C4-2B (cell line): ENCODE results near the gene FANCD2OS.
"Not testable (repeated sequence)": the region's sequence is repeated elsewhere in the genome, so short reads cannot be mapped to it uniquely, and the experiment has no call there.

ENCODE experiments used
- H3K27ac ChIP-seq: fragments of 450-650 bp; 2 replicates; pipeline ENCODE4 v1.5.1; 2017
- ZFX ChIP-seq: fragments of 450-650 bp; IDR thresholded peaks from 2 replicates; pipeline ENCODE4 v1.6.1; 2017
- TF ChIP-seq, protein P1 (sequence below): fragments of 450-650 bp; conservative IDR thresholded peaks from 2 replicates; pipeline ENCODE4 v1.5.1; 2017; ENCODE audit warnings: mild to moderate bottlenecking

Gene FANCD2OS

DNA sequence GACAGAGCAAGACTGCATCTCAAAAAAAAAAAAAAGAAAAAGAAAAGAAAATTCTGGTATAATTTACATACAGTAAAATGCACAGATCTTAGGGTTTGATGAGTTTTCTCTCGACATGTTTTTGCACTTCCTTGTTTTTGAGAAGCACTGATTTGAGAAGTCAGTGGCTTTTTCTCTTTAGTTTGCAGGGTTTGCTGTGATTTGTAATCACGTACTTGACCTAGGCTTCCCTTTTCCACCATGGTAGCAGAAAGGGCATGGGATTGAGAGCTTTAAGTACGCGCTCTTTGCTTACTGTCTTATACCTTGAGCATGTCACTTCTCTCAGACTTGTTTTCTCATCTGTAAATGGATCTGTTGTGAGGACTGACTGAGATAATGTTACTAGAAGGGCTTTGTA lies 37.6 kb upstream of the FANCD2OS start:
- TF ChIP-seq ZFX, result no peak
- TF ChIP-seq, protein P1, sequence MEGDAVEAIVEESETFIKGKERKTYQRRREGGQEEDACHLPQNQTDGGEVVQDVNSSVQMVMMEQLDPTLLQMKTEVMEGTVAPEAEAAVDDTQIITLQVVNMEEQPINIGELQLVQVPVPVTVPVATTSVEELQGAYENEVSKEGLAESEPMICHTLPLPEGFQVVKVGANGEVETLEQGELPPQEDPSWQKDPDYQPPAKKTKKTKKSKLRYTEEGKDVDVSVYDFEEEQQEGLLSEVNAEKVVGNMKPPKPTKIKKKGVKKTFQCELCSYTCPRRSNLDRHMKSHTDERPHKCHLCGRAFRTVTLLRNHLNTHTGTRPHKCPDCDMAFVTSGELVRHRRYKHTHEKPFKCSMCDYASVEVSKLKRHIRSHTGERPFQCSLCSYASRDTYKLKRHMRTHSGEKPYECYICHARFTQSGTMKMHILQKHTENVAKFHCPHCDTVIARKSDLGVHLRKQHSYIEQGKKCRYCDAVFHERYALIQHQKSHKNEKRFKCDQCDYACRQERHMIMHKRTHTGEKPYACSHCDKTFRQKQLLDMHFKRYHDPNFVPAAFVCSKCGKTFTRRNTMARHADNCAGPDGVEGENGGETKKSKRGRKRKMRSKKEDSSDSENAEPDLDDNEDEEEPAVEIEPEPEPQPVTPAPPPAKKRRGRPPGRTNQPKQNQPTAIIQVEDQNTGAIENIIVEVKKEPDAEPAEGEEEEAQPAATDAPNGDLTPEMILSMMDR, result no peak

GRCh38 chr3:10142707-10143560 lies 34.9 kb upstream of the FANCD2OS start:
- H3K27ac ChIP-seq, result peak overlapping the region; percentile 93
- TF ChIP-seq, protein P1, result no peak
- TF ChIP-seq ZFX, result no peak

More for the DNA sequence above, 37.6 kb upstream of the FANCD2OS start:
- H3K27ac ChIP-seq, result no peak overlapping the region

DNA sequence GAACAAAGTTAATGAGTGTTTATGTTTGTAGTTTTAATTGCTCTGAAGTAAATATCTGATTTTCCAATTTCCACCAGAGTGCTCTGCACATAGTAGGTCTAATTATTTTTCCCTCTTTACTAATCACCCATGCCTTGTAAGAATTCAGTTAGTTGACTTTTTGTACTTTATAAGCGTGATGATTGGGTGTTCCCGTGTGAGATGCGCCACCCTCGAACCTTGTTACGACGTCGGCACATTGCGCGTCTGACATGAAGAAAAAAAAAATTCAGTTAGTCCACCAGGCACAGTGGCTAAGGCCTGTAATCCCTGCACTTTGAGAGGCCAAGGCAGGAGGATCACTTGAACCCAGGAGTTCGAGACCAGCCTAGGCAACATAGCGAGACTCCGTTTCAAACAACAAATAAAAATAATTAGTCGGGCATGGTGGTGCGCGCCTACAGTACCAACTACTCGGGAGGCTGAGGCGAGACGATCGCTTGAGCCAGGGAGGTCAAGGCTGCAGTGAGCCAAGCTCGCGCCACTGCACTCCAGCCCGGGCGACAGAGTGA lies 33.0 kb upstream of the FANCD2OS start:
- peak overlapping the region; percentile 93; the same call in 1 of the 2 replicates for H3K27ac ChIP-seq
- TF ChIP-seq ZFX, result no peak
- TF ChIP-seq, protein P1, result no peak

GRCh38 chr3:10137178-10137577 lies 29.1 kb upstream of the FANCD2OS start:
- TF ChIP-seq, protein P1, result no peak
- no peak for TF ChIP-seq ZFX
- no peak overlapping the region for H3K27ac ChIP-seq

- H3K27ac ChIP-seq, result no peak overlapping the region
- TF ChIP-seq, protein P1, result no peak
- TF ChIP-seq ZFX, result no peak
These were observed 28.5 kb upstream of the FANCD2OS start for GRCh38 chr3:10136426-10137005.

DNA sequence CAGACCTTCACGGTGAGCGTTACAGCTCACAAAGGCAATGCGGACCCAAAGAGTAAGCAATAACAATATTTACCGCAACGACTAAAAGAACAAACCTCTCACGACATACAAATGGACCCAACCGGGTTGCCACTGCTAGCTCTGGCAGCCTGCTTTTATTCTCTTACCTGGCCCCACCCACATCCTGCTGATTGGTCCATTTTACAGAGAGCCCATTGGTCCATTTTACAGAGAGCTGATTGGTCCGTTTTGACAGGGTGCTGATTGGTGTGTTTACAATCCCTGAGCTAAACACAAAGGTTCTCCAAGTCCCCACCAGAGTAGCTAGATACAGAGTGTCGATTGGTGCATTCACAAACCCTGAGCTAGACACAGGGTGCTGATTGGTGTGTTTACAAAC lies 27.8 kb upstream of the FANCD2OS start:
- not testable (repeated sequence) for H3K27ac ChIP-seq

DNA sequence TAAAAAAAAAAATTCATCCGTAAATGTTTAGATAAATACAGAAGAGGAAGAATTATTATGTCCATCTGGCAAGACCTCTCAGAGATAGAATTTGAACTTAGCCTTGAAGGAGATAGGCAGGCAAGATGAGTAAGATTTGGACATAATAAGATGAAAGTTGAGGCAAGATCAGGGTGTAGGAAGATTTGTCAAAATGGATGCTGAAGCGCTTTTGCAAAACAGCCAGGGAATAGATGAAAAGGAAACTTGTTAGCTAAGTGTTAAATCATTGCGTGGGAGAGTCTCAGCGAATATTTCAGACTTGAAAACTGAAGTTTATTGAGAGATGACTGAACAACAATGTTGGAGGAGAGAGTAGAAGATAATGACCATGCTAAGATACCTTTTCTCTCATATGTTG lies 14.7 kb upstream of the FANCD2OS start:
- no peak for TF ChIP-seq ZFX
- TF ChIP-seq, protein P1, result no peak
- H3K27ac ChIP-seq, result no peak overlapping the region
